NK-92 treated with Interleukin-12 subunit alpha and Interleukin-12 subunit beta, amount 100 ng/mL, for 24 hours (cell line): ENCODE data around the gene WDR31.

ENCODE experiments used
- DNase-seq: peaks from one replicate; lab custom pipeline; 2025; lab: John Stamatoyannopoulos, UW

The WDR31 gene

DNA sequence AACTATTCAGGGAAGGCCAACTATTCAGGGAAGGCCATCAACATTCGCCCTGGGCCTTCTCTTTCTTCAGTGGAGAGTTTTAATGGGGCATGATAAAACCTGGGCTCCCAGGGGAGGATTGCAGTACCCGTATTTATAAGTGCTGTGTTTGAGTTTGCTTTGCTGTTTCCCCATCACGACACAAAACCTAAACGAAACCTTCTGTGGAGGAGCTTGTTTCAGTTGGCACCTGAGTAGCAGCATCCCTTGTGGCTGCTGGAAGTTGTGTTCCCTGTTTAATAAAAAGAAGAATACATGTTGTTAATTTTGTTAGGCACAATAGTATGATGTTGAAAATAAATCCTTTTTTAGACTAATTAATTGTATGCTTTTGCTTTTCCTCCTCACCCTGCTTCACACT lies 8.3 kb downstream of the WDR31 start:
- no peak for DNase-seq

DNA sequence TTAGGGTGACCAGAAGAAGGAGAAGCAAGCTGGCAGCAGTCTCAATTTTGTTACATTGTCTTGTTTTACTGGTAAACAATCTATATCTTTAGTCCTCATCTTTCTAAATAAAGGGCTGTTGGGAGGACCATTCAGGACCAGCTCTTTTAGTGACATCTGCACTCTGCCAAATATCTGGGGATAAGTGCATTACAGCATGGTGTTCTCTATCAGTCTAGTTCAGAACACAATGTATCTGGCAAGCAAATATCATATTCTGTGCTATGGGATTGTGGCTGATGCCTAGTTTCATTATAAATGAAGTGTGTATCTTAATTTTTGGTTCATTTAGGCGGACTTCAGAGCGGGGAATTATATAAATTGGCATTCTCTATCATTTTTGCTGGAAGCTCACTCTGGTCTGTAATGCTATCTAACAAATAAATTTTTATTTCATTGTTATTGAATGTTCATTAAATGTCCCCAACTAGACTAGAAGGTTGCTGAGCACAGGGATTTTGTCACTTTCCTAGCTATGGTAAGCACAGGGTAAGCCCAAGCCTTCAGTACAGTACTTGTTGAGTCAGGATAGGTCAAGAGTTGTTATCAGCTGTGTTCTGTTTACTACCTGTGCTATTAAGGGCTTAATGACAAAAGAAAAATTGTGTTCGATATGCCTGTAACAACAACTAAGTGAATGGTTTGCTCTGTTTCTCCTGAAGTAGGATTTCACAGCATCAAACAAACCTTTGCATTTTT lies 11.9 kb downstream of the WDR31 start:
- DNase-seq: no peak

DNA sequence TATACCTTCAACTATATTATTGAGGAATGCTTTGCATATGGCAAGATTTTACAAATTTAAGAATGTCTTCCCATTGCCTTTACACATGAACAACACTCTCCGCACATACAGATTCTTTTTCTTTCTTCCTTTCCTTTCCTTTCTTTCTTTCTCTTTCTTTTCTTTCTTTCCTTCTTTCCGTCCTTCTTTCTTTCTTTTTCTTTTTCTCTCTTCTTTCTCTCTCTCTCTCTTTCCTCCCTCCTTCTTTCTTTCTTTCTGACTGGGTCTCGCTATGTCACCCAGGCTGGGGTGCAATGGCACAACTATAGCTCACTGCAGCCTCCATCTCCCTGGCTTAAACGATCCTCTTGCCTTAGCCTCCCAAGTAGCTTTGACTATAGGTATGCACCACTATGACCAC lies 13.8 kb downstream of the WDR31 start:
- no peak for DNase-seq

- DNase-seq: no peak
Measured at GRCh38 chr9:113322671-113323070, 17.4 kb downstream of the WDR31 start.

DNA sequence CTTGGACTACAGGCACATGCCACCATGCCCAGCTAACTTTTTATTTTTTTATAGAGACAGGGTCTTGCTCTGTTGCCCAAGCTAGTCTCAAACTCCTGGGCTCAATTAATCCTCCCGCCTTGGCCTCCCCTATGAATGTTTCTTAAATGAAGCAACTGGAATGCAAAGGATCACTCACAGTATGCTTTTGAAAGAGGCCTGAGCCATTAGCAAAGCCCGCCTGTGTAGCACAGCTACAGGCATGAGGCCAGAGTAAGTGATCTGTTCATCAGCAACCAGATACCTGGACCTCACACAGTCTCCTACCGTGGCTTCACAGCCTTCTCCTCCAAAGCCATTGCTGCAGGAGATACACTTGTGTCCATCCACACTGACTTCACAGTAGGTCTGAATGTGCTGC lies 20.0 kb downstream of the WDR31 start:
- no peak for DNase-seq

DNA sequence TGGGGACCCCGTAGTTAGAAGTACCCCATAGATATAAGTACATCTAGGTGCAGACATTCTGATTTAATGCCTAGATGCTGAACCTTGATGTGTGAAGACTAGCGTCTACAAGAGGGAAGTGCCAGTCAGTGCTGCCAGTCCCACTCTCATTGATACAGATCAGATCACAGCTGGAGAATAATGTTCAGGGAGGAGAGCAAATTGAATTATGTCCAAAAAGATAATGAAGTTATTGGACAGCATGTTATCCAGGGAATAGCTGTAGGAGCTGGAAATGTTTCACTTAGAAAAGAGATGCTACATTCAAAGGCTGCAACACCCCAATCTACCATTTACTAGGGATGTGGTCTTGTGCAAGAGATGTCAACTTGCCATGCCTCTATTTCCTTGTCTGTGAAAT lies 21.0 kb downstream of the WDR31 start:
- no peak for DNase-seq

- DNase-seq: no peak
Measured at GRCh38 chr9:113317777-113318176, 22.3 kb downstream of the WDR31 start.

GRCh38 chr9:113316030-113316429 lies 24.0 kb downstream of the WDR31 start:
- no peak for DNase-seq

DNA sequence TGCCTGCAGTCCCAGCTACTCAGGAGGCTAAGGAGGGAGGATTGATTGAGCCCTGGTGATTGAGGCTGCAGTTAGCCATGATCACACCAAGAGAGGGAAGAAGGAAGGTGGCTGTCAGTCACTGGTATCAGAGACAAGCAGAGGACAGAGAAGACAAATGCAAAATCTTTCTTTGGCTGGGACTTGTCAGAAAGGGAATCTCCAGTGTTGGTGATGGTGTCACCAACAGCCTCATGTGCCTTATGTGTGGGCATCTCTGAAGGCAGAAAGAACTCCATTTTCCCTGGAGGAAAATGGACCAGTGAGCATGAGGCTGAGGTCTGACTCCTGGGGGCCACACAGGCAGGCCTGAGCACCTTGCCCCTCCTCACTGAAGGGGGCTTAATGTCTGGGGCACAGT lies 24.8 kb downstream of the WDR31 start:
- DNase-seq: no peak

DNA sequence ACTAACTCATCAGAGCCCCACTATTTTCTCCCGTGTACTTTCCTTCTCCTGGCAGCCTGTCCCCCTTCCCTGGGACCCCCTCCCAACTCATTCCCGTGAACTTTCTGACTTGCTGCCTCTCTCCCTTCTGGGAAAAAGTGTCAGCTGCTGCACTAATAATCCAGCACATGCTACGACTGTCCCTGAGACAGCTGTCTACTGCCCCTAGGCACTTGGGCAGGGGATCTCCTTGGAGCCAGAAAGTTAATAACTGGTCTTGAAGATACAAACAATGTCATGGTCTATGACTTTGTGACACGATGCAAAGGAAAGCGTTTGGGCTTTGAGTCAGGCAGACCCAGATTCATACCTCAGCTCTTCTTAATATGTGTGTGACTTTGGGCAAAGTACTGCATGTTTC lies 26.8 kb downstream of the WDR31 start:
- DNase-seq: no peak

- DNase-seq: no peak
Measured at GRCh38 chr9:113311961-113312360, 28.1 kb downstream of the WDR31 start.

DNA sequence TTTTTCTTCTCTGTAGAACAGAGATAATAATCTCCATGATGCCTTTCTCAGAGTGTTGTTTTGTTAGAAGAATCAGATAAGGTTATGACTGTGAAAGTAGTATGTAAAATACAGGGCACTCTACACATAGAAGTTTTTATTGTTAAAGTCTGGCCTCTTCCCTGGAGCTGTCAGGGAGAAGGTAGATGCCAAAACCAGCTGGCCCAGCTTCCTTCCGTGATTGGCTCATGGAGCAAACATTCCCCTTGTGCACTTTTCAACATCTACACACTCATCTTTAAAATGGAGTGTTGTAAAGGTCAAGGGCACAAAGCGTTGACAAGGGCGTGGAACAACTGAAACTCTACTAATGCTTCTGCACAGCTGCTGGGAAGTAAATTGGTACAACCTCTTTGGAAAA lies 29.5 kb downstream of the WDR31 start:
- DNase-seq: no peak

DNA sequence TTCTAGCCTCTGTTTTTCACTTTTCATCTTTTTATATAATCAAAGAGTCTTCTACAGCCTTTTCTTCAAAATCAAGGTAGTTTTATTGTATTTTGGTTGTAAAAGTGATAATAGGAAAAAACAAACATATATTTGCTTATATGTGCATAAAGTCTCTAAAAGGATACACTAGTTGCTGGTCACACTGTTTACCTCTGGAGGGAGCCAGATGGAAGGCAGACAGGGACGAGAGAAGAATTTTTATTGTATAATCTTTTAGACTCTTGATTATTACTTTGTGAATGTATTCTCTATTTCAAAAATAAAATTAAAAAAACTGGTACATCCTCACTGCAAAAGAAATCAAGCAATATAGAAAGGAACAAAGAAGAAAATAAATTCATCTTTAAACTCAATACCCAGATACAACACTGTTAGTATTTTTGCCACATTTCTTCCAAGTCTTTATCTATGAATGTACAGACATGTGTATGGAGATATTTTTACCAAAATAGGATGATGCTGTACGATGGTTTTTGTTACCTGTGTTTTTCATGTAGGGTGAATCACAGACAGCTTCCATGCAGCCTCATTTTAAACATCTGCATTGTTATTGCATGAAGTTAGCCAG lies 30.8 kb downstream of the WDR31 start:
- no peak for DNase-seq

GRCh38 chr9:113307396-113307975 lies 32.6 kb downstream of the WDR31 start:
- no peak for DNase-seq

DNA sequence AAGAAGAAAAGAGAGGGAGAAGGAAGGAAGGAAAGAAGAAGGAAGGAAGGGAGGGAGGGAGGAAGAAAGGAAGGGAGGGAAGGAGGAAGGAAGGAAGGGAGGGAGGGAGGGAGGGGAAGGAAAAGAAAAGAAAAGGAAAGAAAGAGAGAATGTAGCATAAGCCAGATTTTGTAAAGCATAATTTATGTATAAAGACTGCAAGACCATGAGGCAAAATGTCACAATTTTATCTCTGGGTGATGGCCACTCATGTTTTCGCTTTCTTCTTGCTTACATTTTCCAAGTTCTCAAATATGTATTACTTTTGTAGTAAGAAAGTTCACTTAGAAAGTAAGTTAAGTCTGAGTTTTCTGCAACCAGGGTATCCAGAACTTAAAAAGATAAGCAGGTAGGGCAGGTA lies 33.5 kb downstream of the WDR31 start:
- DNase-seq: no peak

DNA sequence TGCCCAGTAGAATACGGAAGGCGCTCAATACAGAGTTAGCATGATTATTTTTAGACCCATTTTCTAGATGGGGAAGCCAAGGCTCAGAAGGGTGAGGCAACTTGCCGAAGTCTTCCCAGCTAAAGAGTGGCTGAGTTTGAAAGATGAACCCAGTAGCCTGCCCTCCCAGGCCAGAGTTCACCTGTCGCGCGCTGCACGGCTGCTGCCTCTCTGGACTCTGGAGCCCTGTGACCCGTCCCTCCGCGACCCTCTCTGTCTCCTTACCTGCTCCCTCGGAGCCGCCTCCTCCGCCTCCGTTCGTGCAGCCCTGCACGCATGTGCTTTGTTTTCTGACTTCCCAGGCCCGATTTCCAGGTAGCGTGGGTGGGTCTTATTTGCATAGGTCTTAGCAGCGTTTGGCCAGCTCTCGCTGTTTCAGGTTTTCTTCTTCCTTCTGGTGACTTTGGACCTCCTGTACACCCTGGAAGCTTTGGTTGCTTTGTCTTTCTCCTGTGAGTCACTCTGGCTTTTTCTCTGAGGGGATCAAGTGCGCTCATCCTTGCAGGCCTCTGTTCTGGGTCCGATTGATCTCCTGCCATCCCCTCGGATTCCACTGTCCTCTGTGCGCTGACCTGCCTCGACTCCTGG lies 37.2 kb downstream of the WDR31 start, which contains the start of gene RNF183:
Gene RNF183, minus strand, starts transcription at position 585 of the 627 bp plus-strand sequence. CDS start 5,192 bp downstream, outside the sequence.
- DNase-seq: no peak

GRCh38 chr9:113301548-113301947 lies 38.5 kb downstream of the WDR31 start:
- DNase-seq: no peak

GRCh38 chr9:113299800-113300292 lies 40.2 kb downstream of the WDR31 start:
- no peak for DNase-seq

- no peak for DNase-seq
Measured at GRCh38 chr9:113298924-113299770, 40.9 kb downstream of the WDR31 start.

DNA sequence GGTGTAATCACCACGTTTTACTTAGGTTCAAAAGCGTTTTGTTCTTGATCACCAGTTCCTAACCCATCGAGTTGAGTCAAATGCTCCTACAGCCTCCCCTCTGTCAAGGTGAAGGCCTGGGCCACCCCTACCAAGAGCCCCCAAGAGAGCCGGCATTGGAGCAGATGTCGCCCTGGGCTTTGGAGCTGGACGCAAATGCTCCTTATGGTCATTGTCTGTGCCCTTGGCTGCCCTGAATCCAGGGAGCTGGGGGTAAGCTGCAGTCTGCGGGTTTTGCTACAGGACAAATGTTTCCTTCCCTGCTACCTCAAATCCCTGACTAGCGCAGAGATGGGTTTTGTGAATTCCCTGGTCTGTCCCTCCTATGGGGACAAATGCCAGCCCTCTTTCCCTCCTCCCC lies 41.8 kb downstream of the WDR31 start:
- DNase-seq: no peak

DNA sequence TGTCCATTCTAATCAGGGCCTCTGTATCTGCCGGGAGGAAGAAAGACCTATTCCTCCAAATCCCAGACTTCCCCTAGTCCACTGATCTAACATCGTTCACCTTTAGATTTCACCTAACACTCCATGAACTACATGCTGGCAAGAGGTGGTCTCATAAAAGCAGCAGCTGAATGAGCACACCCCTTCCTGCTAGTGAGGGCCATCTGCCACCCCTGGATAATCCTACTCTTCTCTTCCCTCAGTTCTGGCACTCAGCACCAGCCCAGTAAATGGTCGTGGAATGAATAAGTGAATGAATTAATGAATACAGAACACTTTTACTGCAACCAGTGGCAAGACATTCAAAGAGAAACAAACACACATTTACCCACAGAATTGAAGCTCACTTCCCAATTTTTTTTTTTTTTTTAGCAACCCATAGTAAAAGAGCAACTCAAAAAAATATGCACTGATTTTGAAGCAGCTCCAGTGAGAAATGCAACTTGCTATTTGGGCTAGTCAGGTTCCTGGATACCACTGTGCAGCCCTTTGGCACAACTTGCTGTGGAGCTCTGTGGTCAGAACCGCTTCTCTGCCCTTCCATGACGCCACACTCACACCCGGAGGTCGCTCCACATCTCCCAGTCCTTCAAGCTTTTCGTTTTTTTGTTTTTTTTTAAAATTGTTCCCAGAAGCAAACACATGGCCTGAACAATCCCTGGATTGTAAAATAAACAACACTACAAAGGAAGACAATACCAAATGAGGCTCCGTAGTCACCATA lies 43.1 kb downstream of the WDR31 start:
- DNase-seq: no peak
